Brain microvascular endothelial cell (primary cell): ENCODE results near the gene NUDT14.

ENCODE experiments used
- DNase-seq: peaks from one replicate; pipeline ENCODE4 v3.0.0-alpha.2; 2020
- H3K27ac ChIP-seq: fragments of 250-450 bp; sonication (Bioruptor Pico); 2 replicates; pipeline ENCODE4 v1.5.1; 2020; ENCODE audit warnings: mild to moderate bottlenecking, moderate library complexity
- H3K27me3 ChIP-seq: fragments of 250-450 bp; sonication (Bioruptor Pico); replicated peaks from 2 replicates; pipeline ENCODE4 v1.5.1; 2020; ENCODE audit warnings: mild to moderate bottlenecking
- H3K36me3 ChIP-seq: fragments of 250-450 bp; sonication (Bioruptor Pico); replicated peaks from 2 replicates; pipeline ENCODE4 v1.5.1; 2020; ENCODE audit warnings: mild to moderate bottlenecking
- H3K4me3 ChIP-seq: 2 replicates; pipeline ENCODE4 v1.5.1; 2011; ENCODE audit warnings: low read depth, mild to moderate bottlenecking, control low read depth, low read length, moderate library complexity
- CTCF ChIP-seq: IDR thresholded peaks from 2 replicates; pipeline ENCODE4 v1.5.1; 2011; ENCODE audit warnings: low read depth, mild to moderate bottlenecking, moderate library complexity, low read length, control low read depth, inconsistent platforms; ENCODE audit errors: missing control alignments
- in situ Hi-C: cut with HindIII; loops from 2 replicates; pipeline ENCODE4 v1.10.0; 2017; ENCODE audit warnings: low sequenced_read_pairs, low pct_ligation_motif_present

Gene NUDT14

GRCh38 chr14:105153331-105153731, 27.8 kb downstream of the NUDT14 start:
- H3K36me3 ChIP-seq, result no peaks in the 10 kb centered on the region
- no peak for TF ChIP-seq CTCF
- peaks cover 2% of the 10 kb centered on the region for H3K27me3 ChIP-seq
- in situ Hi-C loops, result no loop called here
- no peak for DNase-seq
- H3K27ac ChIP-seq, result no peak overlapping the region
- H3K4me3 ChIP-seq, result no peak overlapping the region

DNA sequence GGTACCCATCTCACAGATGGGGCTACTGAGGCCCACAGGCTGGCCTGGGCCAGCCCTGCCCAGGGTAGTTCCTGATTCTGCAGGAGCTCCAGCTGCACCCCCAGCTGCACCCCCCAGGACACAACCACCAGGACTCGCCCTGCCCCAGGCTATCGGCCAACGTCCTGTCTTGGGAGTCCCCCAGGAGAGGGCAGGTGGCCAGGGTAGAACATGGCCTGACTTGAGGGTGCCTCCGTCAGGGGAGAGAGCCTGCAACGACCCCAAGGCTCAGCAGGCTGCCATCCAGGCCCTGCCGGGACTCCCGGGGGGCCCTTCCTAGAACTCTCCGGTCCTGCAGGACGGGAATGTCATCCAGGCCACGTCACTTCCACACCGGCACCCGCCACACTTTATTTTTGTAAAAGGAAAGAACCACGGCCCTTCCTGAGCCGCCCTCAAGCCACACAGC, 28.3 kb downstream of the NUDT14 start:
- Histone ChIP-seq H3K27me3 (peaks cover 2% of the 10 kb centered on the region), H3K27ac (no peak overlapping the region), H3K36me3 (no peaks in the 10 kb centered on the region), H3K4me3 (no peak overlapping the region)
- in situ Hi-C loops, result no loop called here
- no peak for TF ChIP-seq CTCF
- no peak for DNase-seq

GRCh38 chr14:105151838-105152793, 29.0 kb downstream of the NUDT14 start:
- in situ Hi-C loops, result no loop called here
- Histone ChIP-seq H3K36me3 (no peaks in the 10 kb centered on the region), H3K27ac (no peak overlapping the region), H3K4me3 (no peak overlapping the region), H3K27me3 (peaks cover 2% of the 10 kb centered on the region)
- TF ChIP-seq CTCF, result no peak
- no peak for DNase-seq

DNA sequence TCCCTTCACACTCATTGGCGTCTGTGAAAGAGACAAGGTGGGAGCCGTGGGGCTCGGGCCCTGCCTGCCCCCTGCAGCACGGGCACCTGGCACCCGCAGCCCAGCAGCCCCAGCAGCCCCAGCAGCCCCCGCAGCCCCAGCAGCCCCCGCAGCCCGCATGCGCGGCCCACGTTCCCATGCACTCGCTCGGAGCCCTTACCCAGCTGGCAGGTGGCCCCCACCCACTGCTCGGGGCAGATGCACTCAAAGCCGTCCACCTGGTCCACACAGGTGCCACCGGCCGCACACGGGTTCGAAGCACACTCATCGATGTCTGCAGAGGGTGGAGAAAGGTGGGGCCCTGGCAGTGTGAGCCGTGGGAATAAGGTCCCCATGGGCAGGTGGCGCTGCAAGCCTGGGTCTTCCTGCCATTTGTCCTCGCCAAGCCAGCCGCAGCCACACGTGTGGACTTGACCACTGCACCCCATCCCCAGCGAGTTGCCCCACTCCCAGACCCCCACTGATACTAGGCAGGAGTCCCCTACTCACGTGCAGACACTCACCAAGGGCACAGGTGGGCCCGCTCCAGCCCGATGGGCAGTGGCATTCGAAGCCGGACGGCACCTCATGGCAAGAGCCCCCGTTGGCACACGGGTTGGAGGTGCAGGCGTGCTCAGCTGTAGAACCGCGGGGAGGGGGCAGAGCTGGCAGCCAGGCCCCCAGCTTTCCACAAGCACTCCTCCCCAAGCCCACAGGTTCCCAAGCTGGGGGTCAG, 29.9 kb downstream of the NUDT14 start:
- no peak for DNase-seq
- in situ Hi-C loops, result no loop called here
- no peak for TF ChIP-seq CTCF

GRCh38 chr14:105150368-105151083, 30.6 kb downstream of the NUDT14 start:
- TF ChIP-seq CTCF, result no peak
- Histone ChIP-seq H3K27ac (no peak overlapping the region), H3K36me3 (no peaks in the 10 kb centered on the region), H3K4me3 (no peak overlapping the region), H3K27me3 (no peaks in the 10 kb centered on the region)
- in situ Hi-C loops, result no loop called here
- DNase-seq, result no peak

More for the DNA sequence above, 29.9 kb downstream of the NUDT14 start:
- Histone ChIP-seq H3K27ac (no peak overlapping the region), H3K4me3 (no peak overlapping the region), H3K36me3 (no peaks in the 10 kb centered on the region), H3K27me3 (no peaks in the 10 kb centered on the region)
